CD14-positive monocyte (primary cell): ENCODE results near the gene ROR1. TPM values are rescaled to one million over a fixed set of nuclear protein-coding genes. Genes with fewer than 3 reads are reported as not detected.

ENCODE experiments used
- DNase-seq, 3 donors: peaks; one replicate each; pipeline ENCODE4 v3.0.0-alpha.2; 2011 to 2022
- H2AFZ ChIP-seq: 2 replicates; pipeline ENCODE4 v1.6.0; 2012; ENCODE audit warnings: mild to moderate bottlenecking, low read depth, low read length, inconsistent platforms; ENCODE audit not compliant: insufficient read depth, poor library complexity, severe bottlenecking
- H3K27ac ChIP-seq, 2 donors: 1 replicate in 1 of 2; 2 replicates in 1 of 2; pipeline ENCODE4 v1.5.1; 2012 to 2013; ENCODE audit warnings: low read length in 2 of 2, control low read depth in 1 of 2, inconsistent platforms in 1 of 2, low read depth in 1 of 2, mild to moderate bottlenecking in 1 of 2
- H3K27me3 ChIP-seq, 2 donors: one replicate each; pipeline versions ENCODE4 v1.6.0 to v1.6.1; 2011 to 2013; ENCODE audit warnings: low read length in 2 of 2; ENCODE audit not compliant: control insufficient read depth in 2 of 2, insufficient read depth in 2 of 2
- H3K36me3 ChIP-seq, 2 donors: replicated peaks in 1 of 2; 1 replicate in 1 of 2; 2 replicates in 1 of 2; pipeline versions ENCODE4 v1.5.1 to v1.6.1; 2012 to 2013; ENCODE audit warnings: low read length in 2 of 2, control low read depth in 1 of 2, inconsistent platforms in 1 of 2, mild to moderate bottlenecking in 1 of 2; ENCODE audit not compliant: insufficient read depth in 2 of 2, control insufficient read depth in 1 of 2
- H3K4me1 ChIP-seq, 2 donors: 1 replicate in 1 of 2; 2 replicates in 1 of 2; pipeline versions ENCODE4 v1.5.1 to v1.6.1; 2012 to 2013; ENCODE audit warnings: low read length in 2 of 2, control low read depth in 1 of 2, inconsistent platforms in 1 of 2, mild to moderate bottlenecking in 1 of 2, moderate library complexity in 1 of 2; ENCODE audit not compliant: insufficient read depth in 2 of 2, control insufficient read depth in 1 of 2
- H3K4me2 ChIP-seq: replicated peaks from 2 replicates; pipeline ENCODE3; 2012; ENCODE audit warnings: low read length, moderate library complexity, mild to moderate bottlenecking; ENCODE audit not compliant: poor library complexity, severe bottlenecking; ENCODE audit errors: extremely low read depth
- H3K4me3 ChIP-seq, 3 experiments: fragments of 200-600 bp in 1 of 3; sonication (generic) in 1 of 3; replicated peaks in 1 of 3; 1 replicate in 2 of 3; 2 replicates in 1 of 3; pipeline ENCODE4 v1.5.1; 2011 to 2013; ENCODE audit warnings: low read length in 3 of 3, mild to moderate bottlenecking in 3 of 3, control low read depth in 2 of 3, low read depth in 2 of 3, inconsistent platforms in 1 of 3, moderate library complexity in 1 of 3
- H3K79me2 ChIP-seq: 2 replicates; pipeline ENCODE4 v1.6.0; 2012; ENCODE audit warnings: mild to moderate bottlenecking, control low read depth, inconsistent platforms, low read length, moderate library complexity; ENCODE audit not compliant: insufficient read depth
- H3K9ac ChIP-seq: 2 replicates; pipeline ENCODE4 v1.6.0; 2017; ENCODE audit warnings: low read length, mild to moderate bottlenecking; ENCODE audit not compliant: insufficient read depth, poor library complexity, severe bottlenecking
- H3K9me3 ChIP-seq, 2 donors: replicated peaks in 1 of 2; 1 replicate in 1 of 2; 2 replicates in 1 of 2; pipeline versions ENCODE4 v1.5.1 to v1.6.1; 2012 to 2013; ENCODE audit warnings: low read length in 2 of 2, control low read depth in 1 of 2; ENCODE audit not compliant: control insufficient read depth in 1 of 2, insufficient read depth in 1 of 2
- H4K20me1 ChIP-seq: 2 replicates; pipeline ENCODE4 v1.6.0; 2012; ENCODE audit warnings: mild to moderate bottlenecking, low read length, control low read depth, moderate library complexity; ENCODE audit not compliant: insufficient read depth
- H3K27ac Mint-ChIP-seq, 7 donors: one replicate each; pipeline ENCODE4 v1.8.0; 2020; ENCODE audit warnings: mild to moderate bottlenecking in 7 of 7, mixed read lengths in 7 of 7, moderate library complexity in 6 of 7, inconsistent platforms in 2 of 7
- H3K27me3 Mint-ChIP-seq, 3 donors: one replicate each; pipeline ENCODE4 v1.8.0; 2021 to 2022; ENCODE audit warnings: low read depth in 3 of 3, mild to moderate bottlenecking in 3 of 3, mixed read lengths in 3 of 3, moderate library complexity in 3 of 3, inconsistent platforms in 1 of 3
- H3K36me3 Mint-ChIP-seq, 2 donors: one replicate each; pipeline ENCODE4 v1.8.0; 2020; ENCODE audit warnings: mixed read lengths in 2 of 2, inconsistent platforms in 1 of 2, mild to moderate bottlenecking in 1 of 2
- H3K4me1 Mint-ChIP-seq: one replicate; pipeline ENCODE4 v1.8.0; 2020; ENCODE audit warnings: mild to moderate bottlenecking, mixed read lengths
- H3K4me3 Mint-ChIP-seq, 2 donors: one replicate each; pipeline ENCODE4 v1.8.0; 2020; ENCODE audit warnings: mild to moderate bottlenecking in 2 of 2, mixed read lengths in 2 of 2, moderate library complexity in 1 of 2
- H3K9me3 Mint-ChIP-seq, 7 donors: one replicate each; pipeline ENCODE4 v1.8.0; 2020 to 2022; ENCODE audit warnings: mixed read lengths in 7 of 7, mild to moderate bottlenecking in 6 of 7, moderate library complexity in 6 of 7, inconsistent platforms in 2 of 7
- WGBS: methylation state at CpG from one replicate; pipeline ENCODE4 v1.1.5; 2013; ENCODE audit warnings: missing lambda C conversion rate; ENCODE audit not compliant: insufficient coverage; 5-methylcytosine and 5-hydroxymethylcytosine counted together
- intact Hi-C, 2 donors: fragments of 100-400 bp; cut with micrococcal nuclease; formaldehyde crosslinking; loops; one replicate each; pipeline versions ENCODE4 v1.15.0 to v1.15.1; 2023
- polyA plus RNA-seq, 3 donors: library from polyadenylated mRNA; depleted of rRNA in 1 of 3; unstranded in 2 of 3; stranded (reverse) in 1 of 3; fragments of 300-500 nt in 2 of 3; fragments of >200 nt in 1 of 3; fragmentation: Illumina TruSeq in 2 of 3; gene quantifications; 1 replicate in 2 of 3; 2 replicates in 1 of 3; pipeline ENCODE4 v1.2.3, GENCODE V29; 2012 to 2021
- TF ChIP-seq, protein P1 (sequence below): fragments of 200-600 bp; IDR thresholded peaks from one replicate; pipeline ENCODE4 v1.8.0; 2022; ENCODE audit warnings: antibody characterized with exemption, mild to moderate bottlenecking

The ROR1 gene
- polyA plus RNA-seq, 3 donors = not detected

GRCh38 chr1:64135462-64136223 is 361.8 kb downstream of the ROR1 start:
- Histone ChIP-seq H3K4me3 (no peak overlapping the region), H3K9ac (no peak overlapping the region), H3K9me3 (no peaks in the 10 kb centered on the region), H3K4me2 (no peak overlapping the region), H2AFZ (no peak overlapping the region), H4K20me1 (no peaks in the 10 kb centered on the region), H3K27me3 (no peaks in the 10 kb centered on the region), H3K79me2 (no peaks in the 10 kb centered on the region), H3K4me1 (no peaks in the 10 kb centered on the region), H3K27ac (no peak overlapping the region), H3K36me3 (no peaks in the 10 kb centered on the region)
- H3K36me3 Mint-ChIP-seq = no peaks in the 10 kb centered on the region
- no peak overlapping the region for H3K4me3 Mint-ChIP-seq
- no peak for DNase-seq
- intact Hi-C loops = loop anchor here (2.0 kb wide), 1 partner anchor 519 kb away; no protein-coding TSS in a partner anchor
- TF ChIP-seq, protein P1, sequence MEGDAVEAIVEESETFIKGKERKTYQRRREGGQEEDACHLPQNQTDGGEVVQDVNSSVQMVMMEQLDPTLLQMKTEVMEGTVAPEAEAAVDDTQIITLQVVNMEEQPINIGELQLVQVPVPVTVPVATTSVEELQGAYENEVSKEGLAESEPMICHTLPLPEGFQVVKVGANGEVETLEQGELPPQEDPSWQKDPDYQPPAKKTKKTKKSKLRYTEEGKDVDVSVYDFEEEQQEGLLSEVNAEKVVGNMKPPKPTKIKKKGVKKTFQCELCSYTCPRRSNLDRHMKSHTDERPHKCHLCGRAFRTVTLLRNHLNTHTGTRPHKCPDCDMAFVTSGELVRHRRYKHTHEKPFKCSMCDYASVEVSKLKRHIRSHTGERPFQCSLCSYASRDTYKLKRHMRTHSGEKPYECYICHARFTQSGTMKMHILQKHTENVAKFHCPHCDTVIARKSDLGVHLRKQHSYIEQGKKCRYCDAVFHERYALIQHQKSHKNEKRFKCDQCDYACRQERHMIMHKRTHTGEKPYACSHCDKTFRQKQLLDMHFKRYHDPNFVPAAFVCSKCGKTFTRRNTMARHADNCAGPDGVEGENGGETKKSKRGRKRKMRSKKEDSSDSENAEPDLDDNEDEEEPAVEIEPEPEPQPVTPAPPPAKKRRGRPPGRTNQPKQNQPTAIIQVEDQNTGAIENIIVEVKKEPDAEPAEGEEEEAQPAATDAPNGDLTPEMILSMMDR = no peak
- WGBS = no CpG with 5 or more reads among the region's 3 CpGs
- peaks cover 0 to 2% (median 0%) of the 10 kb centered on the region in 7 donors for H3K9me3 Mint-ChIP-seq
- H3K27ac Mint-ChIP-seq = no peak overlapping the region
- H3K4me1 Mint-ChIP-seq = no peaks in the 10 kb centered on the region
- H3K27me3 Mint-ChIP-seq = peaks cover 0 to 3% (median 1%) of the 10 kb centered on the region in 3 donors

GRCh38 chr1:64136296-64136695 is 362.5 kb downstream of the ROR1 start:
- H3K4me3 Mint-ChIP-seq = no peak overlapping the region
- intact Hi-C loops = loop anchor here (2.0 kb wide), 1 partner anchor 519 kb away; no protein-coding TSS in a partner anchor
- H3K27me3 Mint-ChIP-seq = peaks cover 0 to 3% (median 1%) of the 10 kb centered on the region in 3 donors

More at GRCh38 chr1:64136296-64136695, 362.5 kb downstream of the ROR1 start:
- Histone ChIP-seq H4K20me1 (no peaks in the 10 kb centered on the region), H3K4me1 (no peaks in the 10 kb centered on the region), H2AFZ (no peak overlapping the region), H3K4me3 (no peak overlapping the region), H3K9me3 (no peaks in the 10 kb centered on the region), H3K4me2 (no peak overlapping the region), H3K9ac (no peak overlapping the region), H3K79me2 (no peaks in the 10 kb centered on the region), H3K27ac (no peak overlapping the region), H3K36me3 (no peaks in the 10 kb centered on the region), H3K27me3 (no peaks in the 10 kb centered on the region)
- DNase-seq = no peak
- peaks cover 0 to 2% (median 0%) of the 10 kb centered on the region in 7 donors for H3K9me3 Mint-ChIP-seq
- 90% methylated on average over 3 of the region's 5 CpGs for WGBS
- H3K36me3 Mint-ChIP-seq = no peaks in the 10 kb centered on the region
- H3K27ac Mint-ChIP-seq = no peak overlapping the region
- no peaks in the 10 kb centered on the region for H3K4me1 Mint-ChIP-seq
- TF ChIP-seq, protein P1 = no peak
